ENCODE results near the gene NUP37.
"Not testable (repeated sequence)": the region's sequence is repeated elsewhere in the genome, so short reads cannot be mapped to it uniquely, and the experiment has no call there.

Gene NUP37, protein sequence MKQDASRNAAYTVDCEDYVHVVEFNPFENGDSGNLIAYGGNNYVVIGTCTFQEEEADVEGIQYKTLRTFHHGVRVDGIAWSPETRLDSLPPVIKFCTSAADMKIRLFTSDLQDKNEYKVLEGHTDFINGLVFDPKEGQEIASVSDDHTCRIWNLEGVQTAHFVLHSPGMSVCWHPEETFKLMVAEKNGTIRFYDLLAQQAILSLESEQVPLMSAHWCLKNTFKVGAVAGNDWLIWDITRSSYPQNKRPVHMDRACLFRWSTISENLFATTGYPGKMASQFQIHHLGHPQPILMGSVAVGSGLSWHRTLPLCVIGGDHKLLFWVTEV

DNA sequence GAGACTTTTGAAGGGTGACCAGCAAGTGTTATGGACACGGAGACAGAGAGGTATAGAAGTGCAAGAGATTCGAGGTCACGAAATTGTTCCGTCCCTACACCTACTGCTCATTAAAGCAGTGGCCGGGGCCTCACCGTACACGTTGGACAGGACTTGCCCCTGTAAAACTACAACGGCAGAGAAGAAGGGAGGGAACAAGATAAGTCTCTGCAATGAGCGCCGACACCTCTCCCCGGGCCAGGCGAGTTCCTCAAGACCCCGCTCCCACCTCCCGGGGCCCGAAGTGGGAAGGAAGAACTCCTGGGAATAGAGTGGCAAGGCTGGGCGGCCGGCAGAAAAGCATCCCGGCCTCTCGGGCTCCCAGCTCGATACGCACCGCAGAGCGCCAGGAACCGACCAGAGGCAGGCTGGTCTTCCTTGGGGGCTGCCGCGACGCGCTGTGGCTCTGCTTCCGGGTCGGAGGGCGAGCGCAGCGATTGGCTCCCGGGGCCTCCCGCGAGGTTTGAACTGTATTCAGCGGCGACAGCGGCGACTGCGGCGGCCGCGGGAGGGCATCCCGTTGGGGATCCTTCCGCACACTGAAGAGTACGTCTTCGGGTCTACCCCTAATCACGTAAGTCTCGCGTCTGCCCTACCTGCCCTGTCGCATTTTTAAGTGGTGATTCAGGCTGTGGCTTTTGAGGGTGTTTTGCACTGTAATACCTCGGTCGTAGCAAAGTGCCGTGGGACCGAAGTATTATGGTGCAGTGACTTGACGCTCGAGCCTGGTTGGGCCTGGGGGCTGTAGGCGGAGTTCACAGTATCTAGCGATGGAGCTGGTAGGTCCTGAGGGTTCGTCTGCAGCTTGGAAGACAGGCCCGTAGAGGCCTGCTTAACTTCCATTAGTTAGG lies at the start of gene NUP37, which contains the start of gene PARPBP:
TSS of gene NUP37 (minus strand) at position 441 of the 890 bp plus-strand sequence. CDS start 1,596 bp downstream, outside the sequence.
TSS of gene PARPBP (plus strand) at position 510 of the 890 bp plus-strand sequence. CDS start 3,706 bp downstream, outside the sequence.
- DNase-seq (ENCODE audit: low read depth in 3 of 3), result peak; percentile 75 to 87 (median 82)

DNA sequence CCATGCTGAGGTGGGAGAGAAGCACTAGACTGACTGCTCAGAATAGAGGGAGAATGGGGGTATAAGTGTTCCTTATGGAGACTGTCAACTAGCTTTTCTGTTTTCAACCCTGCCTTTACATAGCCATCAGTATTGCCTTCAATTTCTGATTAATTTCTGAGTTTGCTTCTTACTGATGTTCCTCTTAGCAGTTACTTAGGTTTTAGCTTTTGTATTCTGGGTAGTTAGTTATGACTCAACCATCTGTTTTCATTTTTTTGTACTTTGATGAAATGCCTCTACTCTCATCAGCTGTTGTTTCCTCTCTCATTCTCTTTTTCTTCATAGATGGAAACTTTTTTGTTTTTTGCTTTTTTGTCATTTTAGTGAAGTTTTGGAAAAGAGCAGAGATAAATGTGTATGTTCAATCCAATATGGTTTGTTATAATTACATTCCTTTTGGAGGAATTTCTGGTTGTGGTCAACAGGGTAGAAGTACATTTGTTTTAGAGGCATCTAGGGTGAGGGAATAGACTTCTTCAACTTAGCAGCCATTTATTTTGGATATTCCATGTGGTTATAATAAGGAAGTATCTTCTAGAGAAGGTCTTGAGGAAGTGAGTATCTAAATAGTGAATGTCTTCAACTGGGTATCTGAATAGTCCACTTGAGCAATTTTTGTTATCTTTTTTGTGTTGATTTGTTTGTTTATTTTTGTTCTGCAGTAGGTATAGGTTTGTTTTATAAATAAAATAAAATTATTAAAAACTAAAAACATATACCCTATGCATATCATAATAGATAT lies 48.1 kb upstream of the NUP37 start:
- DNase-seq (ENCODE audit: low read depth in 3 of 3), result no peak

DNA sequence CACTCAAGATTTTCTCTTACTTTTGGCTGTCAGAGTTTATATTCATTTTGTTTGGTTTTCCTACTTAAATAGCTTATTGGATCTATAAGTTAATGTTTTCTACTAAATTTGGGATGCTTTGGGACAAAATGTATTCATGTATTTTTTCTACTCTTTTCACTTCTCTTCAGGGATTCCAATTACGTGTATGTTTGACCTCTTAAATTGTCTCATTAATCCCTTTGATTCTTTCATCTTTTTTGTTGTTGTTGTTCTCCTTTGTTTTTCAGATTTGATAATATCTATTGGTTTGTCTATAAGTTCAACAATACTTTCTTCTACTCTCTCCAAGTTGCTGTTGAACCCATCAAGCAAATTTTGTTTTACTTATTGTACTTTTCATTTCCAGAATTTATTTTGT lies 43.5 kb upstream of the NUP37 start:
- no peak for DNase-seq (ENCODE audit: low read depth in 3 of 3)

DNA sequence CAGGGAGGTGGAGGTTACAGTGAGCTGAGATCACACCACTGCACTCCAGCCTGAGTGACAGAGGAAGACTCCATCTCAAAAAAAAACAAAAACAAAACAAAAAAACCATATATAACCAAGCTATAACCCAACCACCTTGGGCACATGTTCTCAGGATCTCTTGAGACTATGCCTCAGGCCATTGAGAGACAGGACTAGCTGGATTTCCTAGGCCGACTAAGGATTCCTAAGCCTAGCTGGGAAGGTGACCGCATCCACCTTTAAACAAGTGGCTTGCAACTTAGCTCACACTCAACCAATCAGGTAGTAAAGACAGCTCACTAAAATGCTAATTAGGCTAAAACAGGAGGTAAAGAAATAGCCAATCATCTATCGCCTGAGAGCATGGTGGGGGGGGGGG lies 35.3 kb upstream of the NUP37 start:
- not testable (repeated sequence) for DNase-seq (ENCODE audit: low read depth in 3 of 3)

DNA sequence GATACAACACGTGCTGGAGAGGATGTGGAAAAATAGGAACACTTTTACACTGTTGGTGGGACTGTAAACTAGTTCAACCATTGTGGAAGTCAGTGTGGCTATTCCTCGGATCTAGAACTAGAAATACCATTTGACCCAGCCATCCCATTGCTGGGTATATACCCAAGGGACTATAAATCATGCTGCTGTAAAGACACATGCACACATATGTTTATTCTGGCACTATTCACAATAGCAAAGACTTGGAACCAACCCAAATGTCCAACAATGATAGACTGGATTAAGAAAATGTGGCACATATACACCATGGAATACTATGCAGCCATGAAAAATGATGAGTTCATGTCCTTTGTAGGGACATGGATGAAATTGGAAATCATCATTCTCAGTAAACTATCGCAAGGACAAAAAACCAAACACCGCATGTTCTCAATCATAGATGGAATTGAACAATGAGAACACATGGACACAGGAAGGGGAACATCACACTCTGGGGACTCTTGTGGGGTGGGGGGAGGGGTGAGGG lies 27.2 kb upstream of the NUP37 start:
- not testable (repeated sequence) for DNase-seq (ENCODE audit: low read depth in 3 of 3)

DNA sequence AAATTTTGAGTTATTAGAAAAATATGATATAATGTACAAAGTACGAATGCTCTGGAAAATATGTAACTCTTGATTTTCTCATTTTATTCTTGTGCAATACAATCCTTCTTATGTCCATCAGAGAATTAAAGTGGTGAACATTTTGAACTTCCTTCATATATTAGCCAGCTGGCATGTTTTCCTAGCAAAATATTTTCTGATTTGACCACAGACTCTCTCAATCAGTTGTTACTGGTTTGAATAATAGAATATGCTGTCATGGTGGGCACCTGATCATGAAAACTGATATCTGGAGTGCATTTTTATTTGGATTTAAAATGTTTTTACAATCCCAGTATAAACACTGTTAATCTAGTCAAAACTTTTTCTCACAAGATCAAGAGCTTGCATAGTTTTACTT lies 24.3 kb upstream of the NUP37 start:
- no peak for DNase-seq (ENCODE audit: low read depth in 3 of 3)

DNA sequence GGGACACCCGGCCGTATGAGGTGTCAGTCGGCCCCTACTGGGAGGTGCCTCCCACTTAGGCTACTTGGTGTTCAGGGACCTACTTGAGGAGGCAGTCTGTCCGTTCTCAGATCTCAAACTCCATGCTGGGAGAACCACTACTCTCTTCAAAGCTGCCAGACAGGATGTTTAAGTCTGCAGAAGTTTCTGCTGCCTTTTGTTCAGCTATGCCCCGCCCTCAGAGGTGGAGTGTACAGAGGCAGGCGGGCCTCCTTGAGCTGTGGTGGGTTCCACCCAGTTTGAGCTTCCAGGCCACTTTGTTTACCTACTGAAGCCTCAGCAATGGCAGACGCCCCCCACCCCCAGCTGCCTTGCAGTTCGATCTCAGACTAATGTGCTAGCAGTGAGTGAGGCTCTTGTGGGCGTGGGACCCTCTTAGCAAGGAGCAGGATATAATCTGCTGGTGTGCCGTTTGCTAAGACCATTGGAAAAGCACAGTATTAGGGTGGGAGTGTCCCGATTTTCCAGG lies 23.0 kb upstream of the NUP37 start:
- not testable (repeated sequence) for DNase-seq (ENCODE audit: low read depth in 3 of 3)

DNA sequence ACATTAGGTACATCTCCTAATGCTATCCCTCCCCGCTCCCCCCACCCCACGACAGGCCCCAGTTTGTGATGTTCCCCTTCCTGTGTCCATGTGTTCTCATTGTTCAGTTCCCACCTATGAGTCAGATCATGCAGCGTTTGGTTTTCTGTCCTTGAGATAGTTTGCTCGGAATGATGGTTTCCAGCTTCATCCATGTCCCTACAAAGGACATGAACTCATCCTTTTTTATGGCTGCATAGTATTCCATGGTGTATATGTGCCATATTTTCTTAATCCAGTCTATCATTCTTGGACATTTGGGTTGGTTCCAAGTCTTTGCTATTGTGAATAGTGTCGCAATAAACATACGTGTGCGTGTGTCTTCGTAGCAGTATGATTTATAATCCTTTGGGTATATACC lies 17.7 kb upstream of the NUP37 start:
- DNase-seq (ENCODE audit: low read depth in 3 of 3), result not testable (repeated sequence)

DNA sequence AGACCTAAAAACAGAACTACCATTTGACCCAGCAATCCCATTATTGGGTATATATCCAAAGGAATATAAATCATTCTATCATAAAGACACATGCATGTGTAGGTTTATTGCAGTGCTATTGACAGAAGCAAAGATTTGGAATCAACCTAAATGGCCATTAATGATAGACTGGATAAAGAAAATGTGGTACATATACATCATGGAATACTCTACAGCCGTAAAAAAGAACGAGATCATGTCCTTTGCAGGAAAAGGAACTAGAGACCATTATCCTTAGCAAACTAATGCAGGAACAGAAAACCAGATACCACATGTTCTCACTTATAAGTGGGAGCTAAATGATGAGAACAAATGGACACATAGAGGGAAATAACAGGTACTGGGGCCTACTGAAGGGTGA lies 11.5 kb upstream of the NUP37 start:
- DNase-seq (ENCODE audit: low read depth in 3 of 3), result not testable (repeated sequence)

DNA sequence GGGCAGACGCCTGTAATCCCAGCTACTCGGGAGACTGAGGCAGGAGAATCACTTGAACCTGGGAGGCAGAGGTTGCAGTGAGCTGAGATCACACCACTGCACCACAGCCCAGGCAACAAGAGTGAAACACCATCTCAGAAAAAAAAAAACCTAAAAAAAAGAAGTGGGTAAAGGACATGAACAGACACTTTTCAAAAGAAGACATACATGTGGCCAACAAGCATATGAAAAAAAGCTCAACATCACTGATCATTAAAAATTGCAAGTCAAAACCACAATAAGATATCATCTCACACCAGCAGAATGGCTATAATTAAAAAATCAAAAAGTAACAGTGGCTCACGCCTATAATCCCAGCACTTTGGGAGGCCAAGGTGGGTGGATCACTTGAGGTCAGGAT lies 10.8 kb upstream of the NUP37 start:
- DNase-seq (ENCODE audit: low read depth in 3 of 3), result not testable (repeated sequence)

DNA sequence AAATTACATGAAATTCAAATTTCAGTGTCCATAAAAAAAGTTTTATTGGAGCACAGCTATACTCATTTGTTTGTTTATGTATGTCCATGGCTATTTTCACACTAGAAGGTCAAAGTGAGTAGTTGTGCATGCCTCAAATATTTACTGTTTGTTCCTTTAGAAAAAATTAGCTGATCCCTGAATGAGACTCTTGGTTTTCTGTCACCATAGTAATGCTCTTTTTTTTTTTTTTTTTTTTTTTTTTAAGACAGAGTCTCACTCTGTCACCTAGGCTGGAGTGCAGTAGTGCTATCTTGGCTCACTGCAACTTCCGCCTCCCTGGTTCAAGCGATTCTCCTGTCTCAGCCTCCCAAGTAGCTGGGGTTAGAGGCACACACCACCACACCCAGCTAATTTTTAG lies 1.4 kb upstream of the NUP37 start:
- DNase-seq (ENCODE audit: low read depth in 3 of 3), result not testable (repeated sequence)

DNA sequence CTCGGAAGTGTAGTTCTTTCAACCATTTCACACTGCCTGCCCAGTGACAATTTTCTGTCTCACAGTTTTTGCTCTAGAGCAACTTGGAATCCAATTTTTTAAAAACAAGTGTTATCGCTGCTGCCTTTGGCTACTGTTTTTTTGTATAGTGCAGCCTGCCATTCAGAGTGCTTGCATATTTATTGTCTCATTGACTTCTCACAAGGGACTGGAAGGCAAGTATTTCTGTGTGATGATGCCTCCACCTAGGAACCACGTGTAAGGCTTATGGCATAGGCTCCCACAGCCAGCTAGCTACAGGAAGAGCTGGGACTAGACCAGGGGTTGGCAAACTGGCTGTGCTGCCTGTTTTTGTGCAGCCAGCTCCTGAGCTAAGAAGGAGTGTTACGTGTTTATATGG lies 972 bp upstream of the NUP37 start:
- DNase-seq (ENCODE audit: low read depth in 3 of 3), result no peak

DNA sequence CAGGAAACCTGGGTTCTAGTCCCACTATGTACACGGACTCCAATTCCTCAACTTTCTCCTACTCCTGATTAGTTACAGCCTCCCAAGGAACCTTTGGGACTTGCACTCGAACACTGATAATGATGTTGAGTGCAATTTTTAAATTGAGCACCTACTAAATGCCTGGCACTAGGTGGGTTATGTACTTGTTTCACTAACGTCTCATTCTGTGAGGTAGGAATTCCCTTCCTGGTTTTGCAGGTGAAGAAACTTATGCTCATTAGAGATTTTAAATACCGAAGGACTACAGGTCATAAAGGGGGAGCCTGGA lies 605 bp upstream of the NUP37 start:
- DNase-seq (ENCODE audit: low read depth in 3 of 3), result no peak

DNA sequence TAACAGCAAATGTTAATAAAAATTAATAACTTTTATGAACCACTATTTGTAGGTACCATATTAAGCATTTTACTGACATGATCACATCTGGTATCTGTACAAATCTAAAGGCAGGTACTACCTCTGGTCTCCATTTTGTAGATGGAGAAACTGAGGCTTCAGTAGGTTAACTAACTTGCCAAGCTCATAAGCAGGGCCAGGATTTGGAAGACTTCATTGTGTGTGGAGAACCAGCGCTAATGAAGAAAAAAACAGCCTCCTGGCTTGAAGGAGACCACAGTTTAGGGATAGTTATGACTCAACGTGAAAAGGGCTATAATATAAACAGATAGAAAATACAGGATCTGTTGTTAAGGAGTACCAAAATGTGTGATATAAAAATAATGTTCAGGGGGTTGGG lies 1.0 kb downstream of the NUP37 start:
- DNase-seq (ENCODE audit: low read depth in 3 of 3), result no peak

DNA sequence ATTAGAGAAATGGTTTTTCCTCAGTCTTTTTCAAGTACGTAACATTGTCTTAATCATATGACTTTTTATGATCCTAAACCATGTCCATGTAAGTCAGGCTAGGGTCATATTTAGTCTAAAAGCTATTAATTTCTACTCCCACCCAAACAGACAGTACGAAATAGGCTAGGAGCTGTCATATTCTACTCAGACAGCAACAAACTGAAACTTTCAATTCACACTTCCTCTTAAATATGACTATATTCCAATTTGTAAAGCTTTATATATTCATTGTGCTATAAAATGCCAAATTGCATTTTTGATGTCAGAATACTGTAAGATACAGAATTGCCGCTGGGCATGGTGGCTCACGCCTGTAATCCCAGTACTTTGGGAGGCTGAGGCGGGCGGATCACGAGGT lies 3.5 kb downstream of the NUP37 start:
- DNase-seq (ENCODE audit: low read depth in 3 of 3), result no peak

DNA sequence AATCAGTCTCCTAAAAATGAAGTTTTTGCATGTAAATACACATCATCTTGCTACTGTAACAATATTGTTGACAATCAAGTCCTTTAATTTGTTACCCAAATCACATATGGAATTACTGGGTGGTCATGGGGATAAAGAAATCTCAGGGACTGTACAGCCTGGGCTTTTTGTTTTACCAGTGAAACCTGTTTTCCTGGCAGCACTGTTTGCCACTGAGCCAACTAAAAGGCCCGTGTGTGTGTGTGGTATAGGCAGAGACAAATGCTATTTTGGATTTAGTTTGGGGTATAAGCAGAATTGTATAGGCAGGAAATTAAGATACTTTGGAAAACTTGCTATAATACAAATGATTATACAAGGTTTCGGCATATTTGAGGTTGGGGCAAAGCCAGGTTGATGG lies 5.7 kb downstream of the NUP37 start:
- no peak for DNase-seq (ENCODE audit: low read depth in 3 of 3)

DNA sequence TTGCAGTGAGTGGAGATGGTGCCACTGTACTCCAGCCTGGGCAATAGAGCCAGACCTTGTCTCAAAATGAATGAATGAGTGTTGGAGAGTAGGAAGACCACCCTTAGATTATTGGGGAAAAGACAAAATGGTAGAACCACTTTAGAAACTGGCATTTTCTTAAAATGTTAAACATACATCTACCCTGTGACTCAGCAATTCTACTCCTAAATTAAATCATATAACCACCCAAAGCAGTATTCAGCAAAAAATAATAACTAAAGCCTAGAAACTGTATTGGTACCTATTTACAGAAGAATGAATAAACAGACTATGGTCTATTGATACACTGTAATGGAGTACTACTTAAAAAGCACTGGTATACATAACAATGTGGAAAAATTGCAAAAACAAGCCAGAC lies 9.1 kb downstream of the NUP37 start:
- DNase-seq (ENCODE audit: low read depth in 3 of 3), result no peak

DNA sequence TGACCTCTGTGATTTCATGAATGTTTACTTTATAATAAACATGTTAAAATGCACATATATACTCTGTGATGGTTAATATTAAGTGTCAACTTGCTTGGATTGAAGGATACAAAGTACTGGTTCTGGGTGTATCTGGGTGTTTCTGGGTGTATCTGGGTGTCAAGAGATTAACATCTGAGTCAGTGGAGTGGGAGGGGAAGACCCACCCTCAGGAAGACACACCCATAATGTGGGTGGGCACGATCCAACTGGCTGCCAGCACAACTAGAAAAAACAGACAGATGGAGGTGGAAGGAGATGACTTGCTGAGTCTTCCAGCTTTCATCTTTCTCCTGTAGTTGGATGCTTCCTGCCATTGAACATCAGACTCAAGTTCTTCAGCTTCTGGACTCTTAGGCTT lies 11.9 kb downstream of the NUP37 start:
- no peak for DNase-seq (ENCODE audit: low read depth in 3 of 3)

DNA sequence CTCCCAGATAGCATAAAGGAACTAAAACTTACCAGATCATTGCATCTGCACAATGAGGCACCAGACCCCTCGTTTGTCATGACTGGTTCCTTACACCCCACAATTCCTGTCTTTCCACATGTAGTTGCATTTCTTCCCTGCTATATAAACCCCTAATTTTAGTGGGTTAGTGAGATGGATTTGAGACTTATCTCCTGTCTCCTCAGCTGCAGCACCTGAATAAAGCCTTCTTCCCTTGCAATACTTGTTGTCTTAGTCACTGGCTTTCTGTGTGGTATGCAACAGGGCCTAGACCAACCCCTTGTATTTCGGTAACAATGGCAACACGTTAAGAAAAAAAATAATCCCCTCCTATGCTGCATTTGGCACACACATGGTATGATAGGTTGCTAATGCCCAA lies 13.0 kb downstream of the NUP37 start:
- no peak for DNase-seq (ENCODE audit: low read depth in 3 of 3)

DNA sequence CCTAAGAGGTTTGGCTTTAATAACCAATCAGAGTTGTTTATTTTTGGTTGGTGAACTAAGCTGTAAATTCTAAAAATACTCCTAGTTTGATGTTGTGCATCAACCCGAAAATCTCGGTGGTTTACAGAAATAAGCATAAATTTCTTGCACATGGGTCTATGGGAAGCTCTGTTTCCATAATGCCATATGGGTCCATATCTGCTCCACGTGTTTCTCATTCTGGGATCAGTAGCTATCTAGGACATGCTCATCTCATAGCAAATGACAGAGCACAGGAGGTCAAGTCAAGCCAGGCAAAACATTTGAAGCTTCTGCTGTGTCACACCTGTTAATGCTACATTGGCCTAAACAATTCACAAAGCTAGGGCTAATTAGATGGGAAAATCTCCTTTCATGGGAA lies 23.1 kb downstream of the NUP37 start:
- DNase-seq (ENCODE audit: low read depth in 3 of 3), result no peak

DNA sequence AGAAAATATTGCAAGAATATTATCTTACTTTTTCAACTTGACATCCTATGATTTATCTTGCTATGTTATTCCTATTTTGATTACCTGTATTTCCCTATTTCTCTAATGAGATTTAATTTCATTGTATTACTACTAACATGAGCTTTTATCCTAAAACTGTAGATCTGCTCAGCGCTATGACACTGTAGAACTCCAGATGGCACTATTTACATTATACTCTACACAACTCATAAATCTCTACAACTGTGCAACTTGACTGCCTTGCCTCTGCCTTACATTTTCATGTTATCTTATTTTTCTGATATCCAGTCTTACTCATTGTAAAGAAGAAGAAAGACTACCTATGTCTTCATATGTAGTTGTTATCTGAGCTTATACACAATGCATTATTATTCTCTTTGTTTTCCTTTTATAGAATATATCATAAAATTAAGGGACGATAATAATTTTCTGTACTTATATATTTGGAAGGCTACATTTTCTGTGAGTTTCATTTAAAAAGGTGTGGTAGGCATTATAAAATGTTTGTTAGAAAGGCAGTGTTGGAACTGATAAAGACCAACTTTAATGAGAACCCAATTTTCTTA lies 24.1 kb downstream of the NUP37 start:
- DNase-seq (ENCODE audit: low read depth in 3 of 3), result no peak
